SK-N-SH (cell line): ENCODE data around the gene NRIP1.

Experiments
- TEAD4 ChIP-seq: IDR thresholded peaks from 2 replicates; pipeline ENCODE4 v1.4.0; 2012; ENCODE audit warnings: mild to moderate bottlenecking, borderline replicate concordance; ENCODE audit not compliant: insufficient read depth
- TF ChIP-seq, protein P1 (sequence below): fragments of 200-600 bp; sonication (generic); IDR thresholded peaks from 2 replicates; pipeline ENCODE4 v1.6.1; 2017; ENCODE audit warnings: antibody characterized with exemption, mild to moderate bottlenecking, moderate library complexity

DNA sequence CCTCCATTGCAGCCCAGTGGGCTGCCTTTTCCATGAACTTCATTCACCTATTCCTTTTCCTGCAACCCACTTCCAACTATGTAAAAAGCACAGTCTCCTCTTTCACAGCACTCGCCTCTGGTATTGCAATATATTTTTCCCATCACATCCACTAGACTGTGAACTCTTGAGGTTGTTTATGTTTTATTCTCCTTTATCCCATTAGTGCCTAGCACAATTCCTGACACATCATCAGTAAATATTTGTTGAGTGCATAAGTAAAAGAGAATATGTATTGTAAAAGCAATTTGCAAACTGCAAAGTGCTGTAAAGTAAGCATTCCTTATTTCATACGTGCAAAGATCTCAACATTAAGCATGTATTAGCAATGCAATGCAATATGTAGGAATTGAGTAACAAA, 27.9 kb upstream of the NRIP1 start:
- TF ChIP-seq TEAD4 = no peak
- TF ChIP-seq, protein P1, sequence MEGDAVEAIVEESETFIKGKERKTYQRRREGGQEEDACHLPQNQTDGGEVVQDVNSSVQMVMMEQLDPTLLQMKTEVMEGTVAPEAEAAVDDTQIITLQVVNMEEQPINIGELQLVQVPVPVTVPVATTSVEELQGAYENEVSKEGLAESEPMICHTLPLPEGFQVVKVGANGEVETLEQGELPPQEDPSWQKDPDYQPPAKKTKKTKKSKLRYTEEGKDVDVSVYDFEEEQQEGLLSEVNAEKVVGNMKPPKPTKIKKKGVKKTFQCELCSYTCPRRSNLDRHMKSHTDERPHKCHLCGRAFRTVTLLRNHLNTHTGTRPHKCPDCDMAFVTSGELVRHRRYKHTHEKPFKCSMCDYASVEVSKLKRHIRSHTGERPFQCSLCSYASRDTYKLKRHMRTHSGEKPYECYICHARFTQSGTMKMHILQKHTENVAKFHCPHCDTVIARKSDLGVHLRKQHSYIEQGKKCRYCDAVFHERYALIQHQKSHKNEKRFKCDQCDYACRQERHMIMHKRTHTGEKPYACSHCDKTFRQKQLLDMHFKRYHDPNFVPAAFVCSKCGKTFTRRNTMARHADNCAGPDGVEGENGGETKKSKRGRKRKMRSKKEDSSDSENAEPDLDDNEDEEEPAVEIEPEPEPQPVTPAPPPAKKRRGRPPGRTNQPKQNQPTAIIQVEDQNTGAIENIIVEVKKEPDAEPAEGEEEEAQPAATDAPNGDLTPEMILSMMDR = no peak
